Stimulated activated CD4-positive, alpha-beta T cell treated with anti-CD3 and anti-CD28 coated beads, Interleukin-15, amount 100 ng/mL, for 1 hour (primary cell): ENCODE measurements around the gene LRRC74B.

Source experiments
- DNase-seq, 2 donors: peaks; one replicate each; pipeline ENCODE4 v3.0.0-alpha.2; 2020; ENCODE audit warnings: low read depth in 1 of 2, low spot score in 1 of 2

LRRC74B gene

DNA sequence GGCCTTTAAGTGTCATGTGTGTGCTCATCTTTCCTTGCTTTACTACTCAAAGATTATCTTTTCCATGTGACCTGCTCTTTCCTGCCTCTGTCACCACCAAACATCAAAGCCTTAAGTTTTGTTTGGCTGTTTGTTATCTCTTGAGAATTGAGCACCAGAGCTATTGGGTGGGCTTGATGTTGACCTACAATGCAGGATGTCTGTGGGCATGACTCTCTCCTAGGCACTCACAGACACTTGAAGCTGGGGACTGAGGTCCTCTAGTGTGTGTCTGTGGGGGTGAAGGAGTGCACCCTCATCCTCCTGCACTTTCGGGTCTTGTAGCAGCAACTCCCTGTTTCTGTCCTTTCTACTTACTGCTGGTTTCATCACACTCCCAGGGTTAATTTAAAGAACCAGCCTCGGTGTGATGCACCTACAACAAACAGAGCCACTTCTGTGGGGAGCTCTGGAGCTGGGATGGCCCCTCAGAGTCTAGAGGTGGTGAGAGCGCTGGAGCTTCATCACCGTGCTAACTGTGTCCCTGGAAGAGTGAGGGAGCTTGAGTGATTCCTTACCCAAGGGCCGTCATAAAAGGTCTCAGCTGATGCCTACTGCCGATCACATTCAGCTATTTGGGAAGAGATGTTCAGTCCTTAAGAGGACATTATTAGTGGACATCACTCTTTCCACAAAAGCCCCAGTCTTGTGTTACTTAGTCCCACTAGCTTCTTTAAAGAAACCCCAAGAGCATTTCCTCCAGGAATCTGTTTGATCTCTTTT lies 56.3 kb downstream of the LRRC74B start:
- DNase-seq = no peak

- DNase-seq = peak; percentile 47 to 71
Measured at GRCh38 chr22:21102659-21103267, 57.0 kb downstream of the LRRC74B start.

DNA sequence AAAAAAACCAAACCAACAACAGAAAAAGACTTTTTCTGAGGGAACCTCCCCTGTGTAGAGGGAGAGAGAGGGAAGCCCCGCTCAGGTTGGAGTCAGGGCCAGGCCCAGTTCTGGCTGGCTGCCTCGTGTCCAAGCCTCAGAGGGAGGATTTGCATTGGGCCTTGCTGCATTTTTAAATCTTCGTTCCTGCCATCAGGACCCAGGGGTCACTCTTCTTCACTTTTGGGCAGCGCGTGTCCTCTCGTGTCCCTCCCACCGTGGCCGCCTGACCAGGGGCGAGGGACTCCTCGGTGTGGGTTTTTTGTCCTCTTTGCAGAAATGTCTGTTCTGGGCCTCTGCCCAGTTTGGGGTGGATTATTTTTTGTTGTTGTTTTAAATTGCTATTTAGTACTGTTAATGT lies 57.9 kb downstream of the LRRC74B start:
- DNase-seq = no peak

DNA sequence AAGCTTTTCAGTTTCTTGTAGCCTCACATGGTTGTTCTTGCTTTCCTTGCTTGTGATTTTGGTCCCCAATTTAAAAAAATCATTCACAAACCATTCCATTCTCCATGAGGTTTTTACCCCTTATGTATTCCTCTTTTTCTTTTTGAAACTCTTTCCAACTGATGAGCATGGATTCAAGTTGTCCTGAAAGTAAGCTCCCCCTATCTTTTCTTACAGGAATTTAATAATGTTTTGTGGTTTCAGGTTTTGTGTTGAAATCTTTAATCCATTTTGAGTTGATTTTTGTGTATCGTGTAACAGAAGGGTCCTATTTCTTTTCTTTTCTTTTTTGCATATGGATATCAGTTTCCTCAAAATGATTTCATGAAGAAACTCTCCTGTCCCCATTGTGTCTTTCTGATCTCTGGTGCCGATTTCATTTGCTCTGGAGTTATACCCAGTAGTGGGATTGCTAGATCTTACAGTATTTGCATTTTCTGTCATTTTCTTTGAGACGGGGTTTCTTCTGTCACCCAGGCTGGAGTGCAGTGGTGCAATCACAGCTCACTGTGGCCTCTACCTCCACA lies 58.5 kb downstream of the LRRC74B start:
- DNase-seq = no peak

- DNase-seq = no peak
Measured at GRCh38 chr22:21105294-21105693, 59.5 kb downstream of the LRRC74B start.

- DNase-seq = no peak
Measured at GRCh38 chr22:21106000-21106399, 60.3 kb downstream of the LRRC74B start.

GRCh38 chr22:21108379-21109115 lies 62.8 kb downstream of the LRRC74B start:
- no peak for DNase-seq
